ENCODE data around the gene EFR3B.

DNA sequence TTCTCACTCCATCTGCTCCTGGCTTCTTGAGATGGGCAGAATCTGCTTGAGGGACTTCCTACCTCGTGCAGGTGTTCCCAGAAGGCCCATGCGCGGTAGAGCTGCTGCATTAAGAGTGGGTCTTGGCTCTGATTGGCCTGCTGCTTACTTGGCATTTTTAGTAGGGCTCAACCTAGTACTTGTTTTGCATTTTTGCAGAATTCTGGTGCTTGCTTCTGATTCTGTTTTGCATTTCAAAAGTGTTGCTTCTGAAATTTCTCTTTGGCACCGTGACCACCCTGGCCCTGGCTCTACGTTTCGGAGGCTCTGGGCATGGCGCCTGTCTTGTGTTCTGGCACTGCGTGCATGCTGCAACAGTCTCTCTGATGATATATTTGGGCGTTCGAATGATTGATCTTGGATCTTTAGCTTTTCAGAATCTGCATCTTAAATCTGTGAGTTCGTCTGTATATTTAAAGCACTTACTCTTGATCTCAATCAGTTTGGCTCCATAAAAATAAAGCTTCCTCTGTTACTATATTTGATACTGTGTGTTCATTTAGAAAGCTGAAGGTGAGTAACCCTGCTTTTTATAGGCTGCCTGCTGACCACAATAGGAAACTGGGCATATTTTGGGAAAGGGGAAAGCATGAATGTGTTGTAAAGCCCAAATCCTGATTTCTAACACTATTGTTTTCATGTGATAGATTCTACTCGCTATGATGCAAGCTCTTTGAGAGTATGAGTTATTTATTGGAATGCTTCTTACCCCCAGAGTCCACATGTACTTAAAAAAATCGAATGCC lies 22.2 kb downstream of the EFR3B start:
- TF ChIP-seq, protein P1, sequence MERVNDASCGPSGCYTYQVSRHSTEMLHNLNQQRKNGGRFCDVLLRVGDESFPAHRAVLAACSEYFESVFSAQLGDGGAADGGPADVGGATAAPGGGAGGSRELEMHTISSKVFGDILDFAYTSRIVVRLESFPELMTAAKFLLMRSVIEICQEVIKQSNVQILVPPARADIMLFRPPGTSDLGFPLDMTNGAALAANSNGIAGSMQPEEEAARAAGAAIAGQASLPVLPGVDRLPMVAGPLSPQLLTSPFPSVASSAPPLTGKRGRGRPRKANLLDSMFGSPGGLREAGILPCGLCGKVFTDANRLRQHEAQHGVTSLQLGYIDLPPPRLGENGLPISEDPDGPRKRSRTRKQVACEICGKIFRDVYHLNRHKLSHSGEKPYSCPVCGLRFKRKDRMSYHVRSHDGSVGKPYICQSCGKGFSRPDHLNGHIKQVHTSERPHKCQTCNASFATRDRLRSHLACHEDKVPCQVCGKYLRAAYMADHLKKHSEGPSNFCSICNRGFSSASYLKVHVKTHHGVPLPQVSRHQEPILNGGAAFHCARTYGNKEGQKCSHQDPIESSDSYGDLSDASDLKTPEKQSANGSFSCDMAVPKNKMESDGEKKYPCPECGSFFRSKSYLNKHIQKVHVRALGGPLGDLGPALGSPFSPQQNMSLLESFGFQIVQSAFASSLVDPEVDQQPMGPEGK (CRISPR knock-in tag; IDR thresholded peaks at IDR 0.05; ENCODE audit: borderline replicate concordance): no peak
- TF ChIP-seq CSDC2 (CRISPR knock-in tag; IDR thresholded peaks at IDR 0.05) (no peak), ARNTL (CRISPR knock-in tag; IDR thresholded peaks at IDR 0.05; ENCODE audit: borderline replicate concordance, low read depth) (no peak), ZFP30 (CRISPR knock-in tag; IDR thresholded peaks at IDR 0.05) (no peak), POU6F1 (CRISPR knock-in tag; IDR thresholded peaks at IDR 0.05; ENCODE audit: borderline replicate concordance, low read depth) (no peak), PPARA (CRISPR knock-in tag; IDR thresholded peaks at IDR 0.05; ENCODE audit: borderline replicate concordance) (no peak), ZNF70 (CRISPR knock-in tag; IDR thresholded peaks at IDR 0.05) (no peak), TCF4 (CRISPR knock-in tag; IDR thresholded peaks at IDR 0.05; ENCODE audit: borderline replicate concordance) (no peak), OSR1 (CRISPR knock-in tag; IDR thresholded peaks at IDR 0.05) (no peak), RARB (CRISPR knock-in tag; IDR thresholded peaks at IDR 0.05) (no peak), SNAI2 (CRISPR knock-in tag; IDR thresholded peaks at IDR 0.05) (no peak)
- TF ChIP-seq, protein P2, sequence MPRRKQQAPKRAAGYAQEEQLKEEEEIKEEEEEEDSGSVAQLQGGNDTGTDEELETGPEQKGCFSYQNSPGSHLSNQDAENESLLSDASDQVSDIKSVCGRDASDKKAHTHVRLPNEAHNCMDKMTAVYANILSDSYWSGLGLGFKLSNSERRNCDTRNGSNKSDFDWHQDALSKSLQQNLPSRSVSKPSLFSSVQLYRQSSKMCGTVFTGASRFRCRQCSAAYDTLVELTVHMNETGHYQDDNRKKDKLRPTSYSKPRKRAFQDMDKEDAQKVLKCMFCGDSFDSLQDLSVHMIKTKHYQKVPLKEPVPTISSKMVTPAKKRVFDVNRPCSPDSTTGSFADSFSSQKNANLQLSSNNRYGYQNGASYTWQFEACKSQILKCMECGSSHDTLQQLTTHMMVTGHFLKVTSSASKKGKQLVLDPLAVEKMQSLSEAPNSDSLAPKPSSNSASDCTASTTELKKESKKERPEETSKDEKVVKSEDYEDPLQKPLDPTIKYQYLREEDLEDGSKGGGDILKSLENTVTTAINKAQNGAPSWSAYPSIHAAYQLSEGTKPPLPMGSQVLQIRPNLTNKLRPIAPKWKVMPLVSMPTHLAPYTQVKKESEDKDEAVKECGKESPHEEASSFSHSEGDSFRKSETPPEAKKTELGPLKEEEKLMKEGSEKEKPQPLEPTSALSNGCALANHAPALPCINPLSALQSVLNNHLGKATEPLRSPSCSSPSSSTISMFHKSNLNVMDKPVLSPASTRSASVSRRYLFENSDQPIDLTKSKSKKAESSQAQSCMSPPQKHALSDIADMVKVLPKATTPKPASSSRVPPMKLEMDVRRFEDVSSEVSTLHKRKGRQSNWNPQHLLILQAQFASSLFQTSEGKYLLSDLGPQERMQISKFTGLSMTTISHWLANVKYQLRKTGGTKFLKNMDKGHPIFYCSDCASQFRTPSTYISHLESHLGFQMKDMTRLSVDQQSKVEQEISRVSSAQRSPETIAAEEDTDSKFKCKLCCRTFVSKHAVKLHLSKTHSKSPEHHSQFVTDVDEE (CRISPR knock-in tag; IDR thresholded peaks at IDR 0.05): no peak

All from SK-N-SH treated with all-trans-retinoic acid at 6 μM for 48 hours (cell line).